Dendritic cell treated with granulocyte-macrophage colony-stimulating factor and Interleukin-4, amounts not matched to agents 40 ng/mL and 50 ng/mL, for 4 days (primary cell): ENCODE data around the gene HEXD.

Experiments used
- H3K27ac Mint-ChIP-seq: one replicate; pipeline ENCODE4 v1.8.0; 2022; ENCODE audit warnings: mild to moderate bottlenecking, mixed read lengths
- H3K27me3 Mint-ChIP-seq: one replicate; pipeline ENCODE4 v1.8.0; 2022; ENCODE audit warnings: mild to moderate bottlenecking, mixed read lengths
- H3K36me3 Mint-ChIP-seq: one replicate; pipeline ENCODE4 v1.8.0; 2022; ENCODE audit warnings: low read depth, mixed read lengths
- H3K4me1 Mint-ChIP-seq: one replicate; pipeline ENCODE4 v1.8.0; 2022; ENCODE audit warnings: low read depth, mixed read lengths
- H3K4me3 Mint-ChIP-seq: one replicate; pipeline ENCODE4 v1.8.0; 2022; ENCODE audit warnings: mild to moderate bottlenecking, moderate library complexity, mixed read lengths
- H3K9me3 Mint-ChIP-seq: one replicate; pipeline ENCODE4 v1.8.0; 2022; ENCODE audit warnings: mixed read lengths
- intact Hi-C: fragments of 100-400 bp; cut with micrococcal nuclease; formaldehyde crosslinking; loops from one replicate; pipeline ENCODE4 v1.15.0; 2022

HEXD gene

GRCh38 chr17:82386881-82387704 lies 31.1 kb upstream of the HEXD start:
- intact Hi-C loops = no loop called here
- no peak overlapping the region for H3K4me3 Mint-ChIP-seq
- H3K27me3 Mint-ChIP-seq = peaks cover 60% of the 10 kb centered on the region
- H3K27ac Mint-ChIP-seq = peak overlapping the region; percentile 4
- no peaks in the 10 kb centered on the region for H3K9me3 Mint-ChIP-seq
- H3K36me3 Mint-ChIP-seq = peaks cover 10% of the 10 kb centered on the region
- peaks cover 15% of the 10 kb centered on the region for H3K4me1 Mint-ChIP-seq

- intact Hi-C loops = no loop called here
- Mint-ChIP-seq H3K4me3 (no peak overlapping the region), H3K4me1 (peaks cover 15% of the 10 kb centered on the region), H3K36me3 (peaks cover 16% of the 10 kb centered on the region), H3K27me3 (peaks cover 55% of the 10 kb centered on the region), H3K9me3 (no peaks in the 10 kb centered on the region), H3K27ac (peak overlapping the region; percentile 4)
These were observed 30.4 kb upstream of the HEXD start for GRCh38 chr17:82387705-82388106.

GRCh38 chr17:82388223-82388921 lies 29.8 kb upstream of the HEXD start:
- Mint-ChIP-seq H3K9me3 (no peaks in the 10 kb centered on the region), H3K36me3 (peaks cover 22% of the 10 kb centered on the region), H3K4me1 (peaks cover 15% of the 10 kb centered on the region), H3K4me3 (no peak overlapping the region), H3K27me3 (peaks cover 51% of the 10 kb centered on the region), H3K27ac (no peak overlapping the region)
- intact Hi-C loops = no loop called here

GRCh38 chr17:82388922-82389283 lies 29.2 kb upstream of the HEXD start:
- Mint-ChIP-seq H3K4me1 (peaks cover 15% of the 10 kb centered on the region), H3K9me3 (no peaks in the 10 kb centered on the region), H3K27me3 (peaks cover 46% of the 10 kb centered on the region), H3K27ac (no peak overlapping the region), H3K36me3 (peaks cover 28% of the 10 kb centered on the region), H3K4me3 (no peak overlapping the region)
- intact Hi-C loops = no loop called here

GRCh38 chr17:82389379-82389778 lies 28.8 kb upstream of the HEXD start:
- intact Hi-C loops = no loop called here
- H3K27me3 Mint-ChIP-seq = peaks cover 41% of the 10 kb centered on the region
- no peak overlapping the region for H3K27ac Mint-ChIP-seq
- H3K36me3 Mint-ChIP-seq = peaks cover 33% of the 10 kb centered on the region
- peaks cover 15% of the 10 kb centered on the region for H3K4me1 Mint-ChIP-seq
- H3K9me3 Mint-ChIP-seq = no peaks in the 10 kb centered on the region
- no peak overlapping the region for H3K4me3 Mint-ChIP-seq

- H3K4me1 Mint-ChIP-seq = peaks cover 15% of the 10 kb centered on the region
- H3K9me3 Mint-ChIP-seq = no peaks in the 10 kb centered on the region
- H3K4me3 Mint-ChIP-seq = no peak overlapping the region
- peaks cover 41% of the 10 kb centered on the region for H3K36me3 Mint-ChIP-seq
- peaks cover 32% of the 10 kb centered on the region for H3K27me3 Mint-ChIP-seq
- intact Hi-C loops = no loop called here
- no peak overlapping the region for H3K27ac Mint-ChIP-seq
These were observed 27.9 kb upstream of the HEXD start for GRCh38 chr17:82390015-82390859.

- Mint-ChIP-seq H3K4me1 (peaks cover 15% of the 10 kb centered on the region), H3K36me3 (peaks cover 48% of the 10 kb centered on the region), H3K4me3 (no peak overlapping the region), H3K27me3 (peaks cover 26% of the 10 kb centered on the region), H3K9me3 (no peaks in the 10 kb centered on the region), H3K27ac (no peak overlapping the region)
- intact Hi-C loops = no loop called here
These were observed 27.2 kb upstream of the HEXD start for GRCh38 chr17:82390860-82391435.

- peaks cover 53% of the 10 kb centered on the region for H3K36me3 Mint-ChIP-seq
- H3K27me3 Mint-ChIP-seq = peaks cover 20% of the 10 kb centered on the region
- H3K4me1 Mint-ChIP-seq = peaks cover 15% of the 10 kb centered on the region
- no peak overlapping the region for H3K4me3 Mint-ChIP-seq
- H3K27ac Mint-ChIP-seq = no peak overlapping the region
- H3K9me3 Mint-ChIP-seq = no peaks in the 10 kb centered on the region
- intact Hi-C loops = no loop called here
These were observed 26.6 kb upstream of the HEXD start for GRCh38 chr17:82391496-82392066.

GRCh38 chr17:82392209-82392920 lies 25.8 kb upstream of the HEXD start:
- no peaks in the 10 kb centered on the region for H3K9me3 Mint-ChIP-seq
- intact Hi-C loops = no loop called here
- H3K4me1 Mint-ChIP-seq = peaks cover 15% of the 10 kb centered on the region
- peaks cover 13% of the 10 kb centered on the region for H3K27me3 Mint-ChIP-seq
- no peak overlapping the region for H3K4me3 Mint-ChIP-seq
- no peak overlapping the region for H3K27ac Mint-ChIP-seq
- H3K36me3 Mint-ChIP-seq = peaks cover 61% of the 10 kb centered on the region

- Mint-ChIP-seq H3K36me3 (peaks cover 66% of the 10 kb centered on the region), H3K9me3 (no peaks in the 10 kb centered on the region), H3K4me1 (peaks cover 9% of the 10 kb centered on the region), H3K4me3 (no peak overlapping the region), H3K27me3 (peaks cover 7% of the 10 kb centered on the region), H3K27ac (no peak overlapping the region)
- intact Hi-C loops = no loop called here
These were observed 25.2 kb upstream of the HEXD start for GRCh38 chr17:82392941-82393340.

- Mint-ChIP-seq H3K9me3 (no peaks in the 10 kb centered on the region), H3K4me3 (no peak overlapping the region), H3K4me1 (peaks cover 9% of the 10 kb centered on the region), H3K27me3 (peaks cover 2% of the 10 kb centered on the region), H3K27ac (peak overlapping the region; percentile 45), H3K36me3 (peaks cover 76% of the 10 kb centered on the region)
- intact Hi-C loops = no loop called here
These were observed 23.9 kb upstream of the HEXD start for GRCh38 chr17:82394278-82394677.

- H3K4me3 Mint-ChIP-seq = no peak overlapping the region
- peaks cover 3% of the 10 kb centered on the region for H3K27me3 Mint-ChIP-seq
- peaks cover 35% of the 10 kb centered on the region for H3K4me1 Mint-ChIP-seq
- peaks cover 76% of the 10 kb centered on the region for H3K36me3 Mint-ChIP-seq
- H3K9me3 Mint-ChIP-seq = no peaks in the 10 kb centered on the region
- H3K27ac Mint-ChIP-seq = peak overlapping the region; percentile 14
- intact Hi-C loops = no loop called here
These were observed 21.3 kb upstream of the HEXD start for GRCh38 chr17:82396601-82397435.
